HCT116 (cell line): Measurements from ENCODE around the gene MDFIC2. TPM values are rescaled to one million over a fixed set of nuclear protein-coding genes. Genes with fewer than 3 reads are reported as not detected.

Experiments
- ATAC-seq: fragments of 200-7000 bp; cut with Tn5 transposase; 2 replicates; pipeline ENCODE4 v1.9.1; 2020; ENCODE audit warnings: mild to moderate bottlenecking, moderate library complexity
- BruUV-seq: library from RNA; stranded (reverse); fragments of 400-500 nt; replicated peaks from 2 replicates; lab custom pipeline; 2021; lab: Mats Ljungman, UMichigan
- CTCF ChIA-PET: fragments of 300-600 bp; sonication (Branson Sonifier 250); formaldehyde crosslinking; loops from one replicate; lab custom pipeline; 2021; ENCODE audit warnings: antibody characterized with exemption; lab: Charles Lee
- POLR2A ChIA-PET: fragments of 300-600, 350-600 bp; sonication (Branson Sonifier 250); formaldehyde crosslinking; loops from one replicate; lab custom pipeline; 2021; ENCODE audit warnings: antibody characterized with exemption; lab: Charles Lee
- RAD21 ChIA-PET, 2 experiments: fragments of 300-600 bp; sonication (Branson Sonifier 250); formaldehyde crosslinking; loops; one replicate each; lab custom pipeline; 2023; ENCODE audit warnings: low total read pairs in 2 of 2; ENCODE audit not compliant: uncharacterized antibody in 2 of 2, unreplicated experiment in 2 of 2, low non-redundant PET in 1 of 2; lab: Charles Lee
- DNase-seq: peaks from one replicate; pipeline ENCODE4 v3.0.0-alpha.2; 2010; ENCODE audit warnings: low read depth, low spot score
- H2AFZ ChIP-seq: fragments of 200-600 bp; shearing (Covaris generic), sonication (generic); 2 replicates; pipeline ENCODE4 v1.6.1; 2017; ENCODE audit warnings: low read depth, mixed run types, mixed read lengths, antibody characterized with exemption, low read length; ENCODE audit not compliant: poor library complexity, severe bottlenecking
- H3K27ac ChIP-seq: 2 replicates; pipeline ENCODE4 v1.5.1; 2012; ENCODE audit warnings: low read depth, low read length
- H3K27me3 ChIP-seq: fragments of 200-600 bp; sonication (generic); 2 replicates; pipeline ENCODE4 v1.6.1; 2016; ENCODE audit warnings: mixed run types, low read length, mixed read lengths; ENCODE audit not compliant: insufficient read depth
- H3K36me3 ChIP-seq, 2 experiments: fragments of 200-500 bp in 1 of 2; fragments of 200-600 bp in 1 of 2; sonication (Bioruptor generic) in 1 of 2; sonication (generic) in 1 of 2; 2 replicates each; pipeline versions ENCODE4 v1.5.1 to v1.6.1; 2014 to 2016; ENCODE audit warnings: low read length in 2 of 2, inconsistent platforms in 1 of 2, mixed read lengths in 1 of 2, mixed run types in 1 of 2; ENCODE audit not compliant: insufficient read depth in 2 of 2, control insufficient read depth in 1 of 2
- H3K4me1 ChIP-seq, 2 experiments: fragments of 200-600 bp in 1 of 2; sonication (generic) in 1 of 2; 2 replicates each; pipeline versions ENCODE4 v1.5.1 to v1.6.1; 2012 to 2017; ENCODE audit warnings: low read length in 2 of 2, inconsistent platforms in 1 of 2, mild to moderate bottlenecking in 1 of 2, mixed read lengths in 1 of 2, mixed run types in 1 of 2, moderate library complexity in 1 of 2; ENCODE audit not compliant: insufficient read depth in 2 of 2, control insufficient read depth in 1 of 2
- H3K4me2 ChIP-seq: fragments of 200-600 bp; sonication (generic); 2 replicates; pipeline ENCODE4 v1.6.1; 2017; ENCODE audit warnings: mixed run types, low read length, mixed read lengths
- H3K4me3 ChIP-seq, 2 experiments: fragments of 200-600 bp in 1 of 2; sonication (generic) in 1 of 2; replicated peaks in 1 of 2; 2 replicates each; pipeline ENCODE4 v1.5.1; 2011 to 2016; ENCODE audit warnings: low read length in 2 of 2, control low read depth in 1 of 2, low read depth in 1 of 2, mild to moderate bottlenecking in 1 of 2, mixed read lengths in 1 of 2, mixed run types in 1 of 2
- H3K79me2 ChIP-seq: fragments of 200-600 bp; sonication (generic); 2 replicates; pipeline ENCODE4 v1.6.1; 2017; ENCODE audit warnings: mild to moderate bottlenecking, mixed run types, low read length, moderate library complexity, mixed read lengths; ENCODE audit not compliant: insufficient read depth
- H3K9ac ChIP-seq: fragments of 200-600 bp; sonication (generic); 2 replicates; pipeline ENCODE4 v1.6.1; 2016; ENCODE audit warnings: low read length, mixed read lengths
- H3K9me2 ChIP-seq: fragments of 200-600 bp; sonication (generic), shearing (Covaris generic); 2 replicates; pipeline ENCODE4 v1.6.1; 2017; ENCODE audit warnings: mixed run types, mild to moderate bottlenecking, moderate library complexity; ENCODE audit not compliant: insufficient read depth
- H3K9me3 ChIP-seq, 2 experiments: fragments of 200-500 bp in 1 of 2; fragments of 200-600 bp in 1 of 2; sonication (Bioruptor generic) in 1 of 2; sonication (generic) in 1 of 2; 2 replicates each; pipeline ENCODE4 v1.6.1; 2014 to 2017; ENCODE audit warnings: low read length in 2 of 2, mixed read lengths in 2 of 2, inconsistent platforms in 1 of 2, low read depth in 1 of 2, mild to moderate bottlenecking in 1 of 2, mixed run types in 1 of 2, moderate library complexity in 1 of 2; ENCODE audit not compliant: control insufficient read depth in 1 of 2, insufficient read depth in 1 of 2
- H4K20me1 ChIP-seq: fragments of 200-600 bp; sonication (generic), shearing (Covaris generic); 2 replicates; pipeline ENCODE4 v1.6.1; 2017; ENCODE audit warnings: mixed run types, mild to moderate bottlenecking, moderate library complexity; ENCODE audit not compliant: insufficient read depth
- ATF3 ChIP-seq: IDR thresholded peaks from 2 replicates; pipeline ENCODE4 v1.6.1; 2012
- CBX3 ChIP-seq: IDR thresholded peaks from 2 replicates; pipeline ENCODE4 v1.6.1; 2012; ENCODE audit warnings: low read depth
- CEBPB ChIP-seq: IDR thresholded peaks from 2 replicates; pipeline ENCODE4 v1.6.1; 2012; ENCODE audit warnings: low read depth
- EGR1 ChIP-seq: IDR thresholded peaks from 2 replicates; pipeline ENCODE4 v1.6.1; 2012; ENCODE audit warnings: low read depth
- JUND ChIP-seq: IDR thresholded peaks from 2 replicates; pipeline ENCODE4 v1.6.1; 2012
- POLR2AphosphoS5 ChIP-seq: IDR thresholded peaks from 2 replicates; pipeline ENCODE4 v1.6.1; 2011; ENCODE audit warnings: mild to moderate bottlenecking, low read depth, low read length, moderate library complexity
- RAD21 ChIP-seq: IDR thresholded peaks from 2 replicates; pipeline ENCODE4 v1.6.1; 2012; ENCODE audit warnings: low read depth, mild to moderate bottlenecking
- REST ChIP-seq: IDR thresholded peaks from 2 replicates; pipeline ENCODE4 v1.6.1; 2012; ENCODE audit warnings: low read depth
- SIN3A ChIP-seq: IDR thresholded peaks from 2 replicates; pipeline ENCODE4 v1.6.1; 2012; ENCODE audit warnings: low read depth
- SP1 ChIP-seq: IDR thresholded peaks from 2 replicates; pipeline ENCODE4 v1.6.1; 2012; ENCODE audit warnings: low read depth
- TCF7L2 ChIP-seq: IDR thresholded peaks from 2 replicates; pipeline ENCODE4 v1.7.0; 2011; ENCODE audit warnings: borderline replicate concordance, inconsistent platforms; ENCODE audit not compliant: insufficient read depth, insufficient read length; ENCODE audit errors: extremely low read depth
- YY1 ChIP-seq: IDR thresholded peaks from 2 replicates; pipeline ENCODE4 v1.6.1; 2011; ENCODE audit warnings: low read length, low read depth, moderate library complexity, mild to moderate bottlenecking; ENCODE audit not compliant: insufficient replicate concordance; ENCODE audit errors: extremely low read depth
- intact Hi-C: fragments of 100-400 bp; cut with micrococcal nuclease; formaldehyde crosslinking; loops from 2 replicates; pipeline ENCODE4 v1.10.0; 2022
- total RNA-seq: library from RNA; stranded (reverse); gene quantifications from one replicate; pipeline ENCODE4 v1.2.1, GENCODE V29; 2021; ENCODE audit not compliant: unreplicated experiment
- TF ChIP-seq, protein P1 (sequence below), 3 experiments: fragments of 200-600 bp in 1 of 3; sonication (generic) in 1 of 3; IDR thresholded peaks in 2 of 3; conservative IDR thresholded peaks in 1 of 3; 2 replicates each; pipeline ENCODE4 v1.5.1; 2012 to 2017; ENCODE audit warnings: low read depth in 2 of 3, low read length in 2 of 3, antibody characterized with exemption in 1 of 3, borderline replicate concordance in 1 of 3, control low read depth in 1 of 3, mild to moderate bottlenecking in 1 of 3, mixed read lengths in 1 of 3, mixed run types in 1 of 3, moderate library complexity in 1 of 3; ENCODE audit not compliant: insufficient read depth in 1 of 3

MDFIC2 gene
- total RNA-seq, 1 experiment from 2014 or later, result not detected

- TF ChIP-seq REST, result no peak
Measured at GRCh38 chr3:70183781-70184504, 128.5 kb downstream of the MDFIC2 start (continued).

DNA sequence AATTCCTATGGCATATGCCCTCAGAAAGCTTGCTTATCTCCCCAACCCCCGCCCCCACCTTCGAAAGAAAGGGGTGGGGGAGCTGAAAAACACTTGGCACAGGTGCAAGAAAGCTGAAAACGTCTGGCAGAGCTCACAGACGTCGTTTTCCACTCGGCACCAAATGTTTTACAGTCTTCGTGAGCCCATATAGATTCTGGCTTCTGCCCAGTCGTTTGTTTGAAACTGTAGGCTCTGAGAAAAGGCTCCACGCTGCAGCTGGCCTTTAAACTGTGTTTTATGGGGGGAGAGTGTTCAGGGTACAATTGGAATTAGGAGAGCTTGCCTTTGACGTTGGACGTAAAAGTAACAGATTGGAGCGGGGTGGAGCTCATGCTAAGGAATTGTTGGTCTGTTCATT lies 130.3 kb downstream of the MDFIC2 start:
- Histone ChIP-seq H3K9me3 (no peaks in the 10 kb centered on the region; a peak in 1 of 4 replicates), H4K20me1 (no peaks in the 10 kb centered on the region), H3K27ac (no peak overlapping the region), H3K4me1 (no peaks in the 10 kb centered on the region), H3K4me3 (no peak overlapping the region), H3K9ac (no peak overlapping the region), H2AFZ (no peak overlapping the region), H3K79me2 (no peaks in the 10 kb centered on the region), H3K4me2 (no peak overlapping the region), H3K9me2 (no peaks in the 10 kb centered on the region), H3K27me3 (no peaks in the 10 kb centered on the region), H3K36me3 (no peaks in the 10 kb centered on the region)
- ChIA-PET POLR2A (no interaction called here), CTCF (no interaction called here), RAD21 (no interaction called here)
- no peak for ATAC-seq
- TF ChIP-seq SIN3A, result no peak
- TF ChIP-seq JUND, result no peak
- no peak for TF ChIP-seq CEBPB
- no peak for TF ChIP-seq ATF3
- TF ChIP-seq YY1, result no peak
- no peak for TF ChIP-seq POLR2AphosphoS5
- TF ChIP-seq EGR1, result no peak
- TF ChIP-seq CBX3, result no peak
- no peak for TF ChIP-seq SP1
- no peak for TF ChIP-seq TCF7L2
- TF ChIP-seq, protein P1, sequence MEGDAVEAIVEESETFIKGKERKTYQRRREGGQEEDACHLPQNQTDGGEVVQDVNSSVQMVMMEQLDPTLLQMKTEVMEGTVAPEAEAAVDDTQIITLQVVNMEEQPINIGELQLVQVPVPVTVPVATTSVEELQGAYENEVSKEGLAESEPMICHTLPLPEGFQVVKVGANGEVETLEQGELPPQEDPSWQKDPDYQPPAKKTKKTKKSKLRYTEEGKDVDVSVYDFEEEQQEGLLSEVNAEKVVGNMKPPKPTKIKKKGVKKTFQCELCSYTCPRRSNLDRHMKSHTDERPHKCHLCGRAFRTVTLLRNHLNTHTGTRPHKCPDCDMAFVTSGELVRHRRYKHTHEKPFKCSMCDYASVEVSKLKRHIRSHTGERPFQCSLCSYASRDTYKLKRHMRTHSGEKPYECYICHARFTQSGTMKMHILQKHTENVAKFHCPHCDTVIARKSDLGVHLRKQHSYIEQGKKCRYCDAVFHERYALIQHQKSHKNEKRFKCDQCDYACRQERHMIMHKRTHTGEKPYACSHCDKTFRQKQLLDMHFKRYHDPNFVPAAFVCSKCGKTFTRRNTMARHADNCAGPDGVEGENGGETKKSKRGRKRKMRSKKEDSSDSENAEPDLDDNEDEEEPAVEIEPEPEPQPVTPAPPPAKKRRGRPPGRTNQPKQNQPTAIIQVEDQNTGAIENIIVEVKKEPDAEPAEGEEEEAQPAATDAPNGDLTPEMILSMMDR (IDR thresholded peaks at IDR 0.05 in 2 of 3, conservative IDR thresholded peaks at IDR 0.05 in 1 of 3; ENCODE audit: borderline replicate concordance in 1 of 3, insufficient read depth in 1 of 3, low read depth in 2 of 3, low read length in 2 of 3), result no peak
- no peak for TF ChIP-seq RAD21
- BruUV-seq, result no TSS peak
- intact Hi-C loops, result loop anchor here (10.0 kb wide), 1 partner anchor 63 kb away; no protein-coding TSS in a partner anchor
- no peak for DNase-seq
